ENCODE measurements around the gene FAM50B. TPM values are rescaled to one million over a fixed set of nuclear protein-coding genes. Genes with fewer than 3 reads are reported as not detected.

Gene FAM50B
- total and polyA plus RNA-seq, 2 of the 13 experiments (the other 11 are each of a cell fraction or from before 2014, with no cell fraction given) = 0.05 TPM; not detected in 1

DNA sequence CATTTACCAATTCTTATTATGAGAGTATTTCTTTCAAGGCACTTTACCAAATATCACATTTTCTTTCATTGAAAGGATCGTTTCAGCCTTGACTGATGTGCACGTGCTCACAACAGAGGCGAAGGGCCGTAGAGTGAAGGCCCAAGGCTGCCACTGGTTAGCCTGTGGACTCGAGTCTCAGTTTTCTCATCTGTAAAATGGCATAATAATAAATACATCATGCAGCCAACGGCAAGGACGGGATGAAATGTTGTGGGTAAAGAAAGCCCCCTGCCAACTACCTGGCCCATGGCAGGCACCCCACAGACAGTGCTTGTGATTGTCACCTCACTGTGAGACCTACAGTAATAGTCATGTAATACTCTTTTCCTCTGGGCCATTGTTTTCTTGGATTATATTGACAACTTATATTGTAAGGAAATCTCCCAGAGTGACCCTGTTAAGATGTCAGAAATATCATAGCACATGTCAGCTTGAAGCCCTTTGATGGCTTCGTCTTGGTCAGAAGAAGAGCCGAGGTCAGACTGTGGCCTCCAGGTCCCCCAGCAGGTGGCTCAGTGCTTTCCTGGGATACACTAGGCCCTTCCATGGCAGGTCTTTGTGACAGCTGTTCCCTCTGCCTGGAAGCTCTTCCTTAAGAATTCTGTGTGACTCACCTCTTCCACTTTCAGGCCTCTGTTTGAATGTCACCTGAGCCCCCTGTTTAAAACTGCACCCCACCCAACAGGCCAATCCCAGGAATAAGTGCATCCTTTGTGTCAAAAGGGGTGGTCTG, 36.3 kb downstream of the FAM50B start (continued):
- TF ChIP-seq, protein P1, sequence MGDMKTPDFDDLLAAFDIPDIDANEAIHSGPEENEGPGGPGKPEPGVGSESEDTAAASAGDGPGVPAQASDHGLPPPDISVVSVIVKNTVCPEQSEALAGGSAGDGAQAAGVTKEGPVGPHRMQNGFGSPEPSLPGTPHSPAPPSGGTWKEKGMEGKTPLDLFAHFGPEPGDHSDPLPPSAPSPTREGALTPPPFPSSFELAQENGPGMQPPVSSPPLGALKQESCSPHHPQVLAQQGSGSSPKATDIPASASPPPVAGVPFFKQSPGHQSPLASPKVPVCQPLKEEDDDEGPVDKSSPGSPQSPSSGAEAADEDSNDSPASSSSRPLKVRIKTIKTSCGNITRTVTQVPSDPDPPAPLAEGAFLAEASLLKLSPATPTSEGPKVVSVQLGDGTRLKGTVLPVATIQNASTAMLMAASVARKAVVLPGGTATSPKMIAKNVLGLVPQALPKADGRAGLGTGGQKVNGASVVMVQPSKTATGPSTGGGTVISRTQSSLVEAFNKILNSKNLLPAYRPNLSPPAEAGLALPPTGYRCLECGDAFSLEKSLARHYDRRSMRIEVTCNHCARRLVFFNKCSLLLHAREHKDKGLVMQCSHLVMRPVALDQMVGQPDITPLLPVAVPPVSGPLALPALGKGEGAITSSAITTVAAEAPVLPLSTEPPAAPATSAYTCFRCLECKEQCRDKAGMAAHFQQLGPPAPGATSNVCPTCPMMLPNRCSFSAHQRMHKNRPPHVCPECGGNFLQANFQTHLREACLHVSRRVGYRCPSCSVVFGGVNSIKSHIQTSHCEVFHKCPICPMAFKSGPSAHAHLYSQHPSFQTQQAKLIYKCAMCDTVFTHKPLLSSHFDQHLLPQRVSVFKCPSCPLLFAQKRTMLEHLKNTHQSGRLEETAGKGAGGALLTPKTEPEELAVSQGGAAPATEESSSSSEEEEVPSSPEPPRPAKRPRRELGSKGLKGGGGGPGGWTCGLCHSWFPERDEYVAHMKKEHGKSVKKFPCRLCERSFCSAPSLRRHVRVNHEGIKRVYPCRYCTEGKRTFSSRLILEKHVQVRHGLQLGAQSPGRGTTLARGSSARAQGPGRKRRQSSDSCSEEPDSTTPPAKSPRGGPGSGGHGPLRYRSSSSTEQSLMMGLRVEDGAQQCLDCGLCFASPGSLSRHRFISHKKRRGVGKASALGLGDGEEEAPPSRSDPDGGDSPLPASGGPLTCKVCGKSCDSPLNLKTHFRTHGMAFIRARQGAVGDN (CRISPR knock-in tag; IDR thresholded peaks at IDR 0.05) = peak; percentile 34; the same call in 1 of the 2 replicates
- TF ChIP-seq, protein P2, sequence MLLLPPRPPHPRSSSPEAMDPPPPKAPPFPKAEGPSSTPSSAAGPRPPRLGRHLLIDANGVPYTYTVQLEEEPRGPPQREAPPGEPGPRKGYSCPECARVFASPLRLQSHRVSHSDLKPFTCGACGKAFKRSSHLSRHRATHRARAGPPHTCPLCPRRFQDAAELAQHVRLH (CRISPR knock-in tag; IDR thresholded peaks at IDR 0.05; ENCODE audit: borderline replicate concordance, low read depth) = no peak
- TF ChIP-seq NONO (IDR thresholded peaks at IDR 0.05) (no peak), NONO (CRISPR knock-in tag; conservative IDR thresholded peaks at IDR 0.05) (no peak), ZMYM4 (CRISPR knock-in tag; IDR thresholded peaks at IDR 0.05) (peak; percentile 33; the same call in 1 of the 2 replicates), REPIN1 (CRISPR knock-in tag; IDR thresholded peaks at IDR 0.05; ENCODE audit: borderline replicate concordance, low read depth) (0 out of 2 replicates have a peak, but pooled peaks have one; percentile 56), FOXC1 (CRISPR knock-in tag; IDR thresholded peaks at IDR 0.05; ENCODE audit: borderline replicate concordance) (no peak; the same call in 1 of the 2 replicates), MIER3 (CRISPR knock-in tag; IDR thresholded peaks at IDR 0.05; ENCODE audit: borderline replicate concordance) (no peak), PAWR (CRISPR knock-in tag; IDR thresholded peaks at IDR 0.05; ENCODE audit: borderline replicate concordance) (no peak), HOXD1 (CRISPR knock-in tag; IDR thresholded peaks at IDR 0.05) (no peak), ZNF468 (CRISPR knock-in tag; IDR thresholded peaks at IDR 0.05) (no peak), ZFYVE20 (CRISPR knock-in tag; IDR thresholded peaks at IDR 0.05; ENCODE audit: borderline replicate concordance, low read depth) (no peak), ZNF737 (CRISPR knock-in tag; IDR thresholded peaks at IDR 0.05; ENCODE audit: borderline replicate concordance) (no peak)
- TF ChIP-seq, protein P3, sequence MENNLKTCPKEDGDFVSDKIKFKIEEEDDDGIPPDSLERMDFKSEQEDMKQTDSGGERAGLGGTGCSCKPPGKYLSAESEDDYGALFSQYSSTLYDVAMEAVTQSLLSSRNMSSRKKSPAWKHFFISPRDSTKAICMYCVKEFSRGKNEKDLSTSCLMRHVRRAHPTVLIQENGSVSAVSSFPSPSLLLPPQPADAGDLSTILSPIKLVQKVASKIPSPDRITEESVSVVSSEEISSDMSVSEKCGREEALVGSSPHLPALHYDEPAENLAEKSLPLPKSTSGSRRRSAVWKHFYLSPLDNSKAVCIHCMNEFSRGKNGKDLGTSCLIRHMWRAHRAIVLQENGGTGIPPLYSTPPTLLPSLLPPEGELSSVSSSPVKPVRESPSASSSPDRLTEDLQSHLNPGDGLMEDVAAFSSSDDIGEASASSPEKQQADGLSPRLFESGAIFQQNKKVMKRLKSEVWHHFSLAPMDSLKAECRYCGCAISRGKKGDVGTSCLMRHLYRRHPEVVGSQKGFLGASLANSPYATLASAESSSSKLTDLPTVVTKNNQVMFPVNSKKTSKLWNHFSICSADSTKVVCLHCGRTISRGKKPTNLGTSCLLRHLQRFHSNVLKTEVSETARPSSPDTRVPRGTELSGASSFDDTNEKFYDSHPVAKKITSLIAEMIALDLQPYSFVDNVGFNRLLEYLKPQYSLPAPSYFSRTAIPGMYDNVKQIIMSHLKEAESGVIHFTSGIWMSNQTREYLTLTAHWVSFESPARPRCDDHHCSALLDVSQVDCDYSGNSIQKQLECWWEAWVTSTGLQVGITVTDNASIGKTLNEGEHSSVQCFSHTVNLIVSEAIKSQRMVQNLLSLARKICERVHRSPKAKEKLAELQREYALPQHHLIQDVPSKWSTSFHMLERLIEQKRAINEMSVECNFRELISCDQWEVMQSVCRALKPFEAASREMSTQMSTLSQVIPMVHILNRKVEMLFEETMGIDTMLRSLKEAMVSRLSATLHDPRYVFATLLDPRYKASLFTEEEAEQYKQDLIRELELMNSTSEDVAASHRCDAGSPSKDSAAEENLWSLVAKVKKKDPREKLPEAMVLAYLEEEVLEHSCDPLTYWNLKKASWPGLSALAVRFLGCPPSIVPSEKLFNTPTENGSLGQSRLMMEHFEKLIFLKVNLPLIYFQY (CRISPR knock-in tag; IDR thresholded peaks at IDR 0.05; ENCODE audit: borderline replicate concordance) = 0 out of 2 replicates have a peak, but pooled peaks have one; percentile 48
- TF ChIP-seq, protein P4, sequence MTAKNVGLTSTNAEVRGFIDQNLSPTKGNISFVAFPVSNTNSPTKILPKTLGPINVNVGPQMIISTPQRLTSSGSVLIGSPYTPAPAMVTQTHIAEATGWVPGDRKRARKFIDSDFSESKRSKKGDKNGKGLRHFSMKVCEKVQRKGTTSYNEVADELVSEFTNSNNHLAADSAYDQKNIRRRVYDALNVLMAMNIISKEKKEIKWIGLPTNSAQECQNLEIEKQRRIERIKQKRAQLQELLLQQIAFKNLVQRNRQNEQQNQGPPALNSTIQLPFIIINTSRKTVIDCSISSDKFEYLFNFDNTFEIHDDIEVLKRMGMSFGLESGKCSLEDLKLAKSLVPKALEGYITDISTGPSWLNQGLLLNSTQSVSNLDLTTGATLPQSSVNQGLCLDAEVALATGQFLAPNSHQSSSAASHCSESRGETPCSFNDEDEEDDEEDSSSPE (CRISPR knock-in tag; IDR thresholded peaks at IDR 0.05) = peak; percentile 46; the same call in 1 of the 2 replicates

Data from HepG2 (cell line).